A673 (cell line): ENCODE measurements around the gene CDH12. TPM values are rescaled to one million over a fixed set of nuclear protein-coding genes. Genes with fewer than 3 reads are reported as not detected.

ENCODE experiments used
- BruUV-seq: library from RNA; stranded (reverse); fragments of 400-500 nt; replicated peaks from 2 replicates; lab custom pipeline; 2021; lab: Mats Ljungman, UMichigan
- CTCF ChIA-PET: fragments of 300-600 bp; sonication (Branson Sonifier 250); formaldehyde crosslinking; loops from one replicate; lab custom pipeline; 2022; ENCODE audit warnings: antibody characterized with exemption; lab: Charles Lee
- POLR2A ChIA-PET: fragments of 300-600 bp; sonication (Branson Sonifier 250); formaldehyde crosslinking; loops from one replicate; lab custom pipeline; 2022; ENCODE audit warnings: antibody characterized with exemption; ENCODE audit not compliant: low non-redundant PET; lab: Charles Lee
- DNase-seq: peaks from one replicate; pipeline ENCODE4 v3.0.0-alpha.2; 2015; ENCODE audit warnings: low spot score
- H3K27ac ChIP-seq: fragments of 200-600 bp; sonication (generic); 2 replicates; pipeline ENCODE4 v1.5.1; 2016; ENCODE audit warnings: mixed run types, low read depth, mild to moderate bottlenecking, mixed read lengths, antibody characterized with exemption, low read length; ENCODE audit not compliant: poor library complexity, severe bottlenecking
- H3K27me3 ChIP-seq: fragments of 200-600 bp; sonication (generic); replicated peaks from 2 replicates; pipeline ENCODE4 v1.6.1; 2017; ENCODE audit warnings: mixed run types, low read depth, mild to moderate bottlenecking, mixed read lengths, antibody characterized with exemption, low read length; ENCODE audit not compliant: insufficient read depth, poor library complexity
- H3K36me3 ChIP-seq: fragments of 200-600 bp; sonication (generic); 2 replicates; pipeline ENCODE4 v1.6.1; 2016; ENCODE audit warnings: mixed run types, mild to moderate bottlenecking, mixed read lengths, antibody characterized with exemption, low read length; ENCODE audit not compliant: insufficient read depth, poor library complexity, severe bottlenecking
- H3K4me1 ChIP-seq: fragments of 200-600 bp; sonication (generic); 2 replicates; pipeline ENCODE4 v1.6.1; 2017; ENCODE audit warnings: mixed run types, mild to moderate bottlenecking, mixed read lengths, antibody characterized with exemption, low read length; ENCODE audit not compliant: insufficient read depth, poor library complexity, severe bottlenecking
- H3K4me3 ChIP-seq: fragments of 200-600 bp; sonication (generic); 2 replicates; pipeline ENCODE4 v1.5.1; 2016; ENCODE audit warnings: low read depth, mixed run types, mild to moderate bottlenecking, mixed read lengths, low read length; ENCODE audit not compliant: poor library complexity, severe bottlenecking
- H3K9me3 ChIP-seq: fragments of 200-600 bp; sonication (generic); 2 replicates; pipeline ENCODE4 v1.6.1; 2016; ENCODE audit warnings: mixed run types, low read depth, mild to moderate bottlenecking, mixed read lengths, antibody characterized with exemption, low read length; ENCODE audit not compliant: poor library complexity, severe bottlenecking
- EZH2 ChIP-seq: fragments of 200-600 bp; sonication (generic); IDR thresholded peaks from 2 replicates; pipeline ENCODE4 v1.6.1; 2017; ENCODE audit warnings: borderline replicate concordance, low read depth, mild to moderate bottlenecking, mixed read lengths, antibody characterized with exemption, low read length; ENCODE audit not compliant: poor library complexity, severe bottlenecking
- intact Hi-C: fragments of 100-400 bp; cut with micrococcal nuclease; formaldehyde crosslinking; loops from one replicate; pipeline ENCODE4 v1.10.0; 2022; ENCODE audit not compliant: unreplicated experiment
- total RNA-seq: library from RNA; stranded (reverse); gene quantifications from 2 replicates; pipeline ENCODE4 v1.2.3, GENCODE V29; 2021
- TF ChIP-seq, protein P1 (sequence below): fragments of 300-800, 200-600 bp; sonication (generic); conservative IDR thresholded peaks from 2 replicates; pipeline ENCODE4 v1.5.1; 2017; ENCODE audit warnings: low read depth, mild to moderate bottlenecking, antibody characterized with exemption, low read length, moderate library complexity, mixed read lengths

The CDH12 gene
- total RNA-seq, 1 experiment from 2014 or later: 39.5 TPM

GRCh38 chr5:22699319-22699718, 153.8 kb downstream of the CDH12 start:
- ChIA-PET CTCF (no interaction called here), POLR2A (no interaction called here)
- BruUV-seq: no TSS peak
- Histone ChIP-seq H3K36me3 (no peaks in the 10 kb centered on the region), H3K27me3 (no peaks in the 10 kb centered on the region), H3K9me3 (no peaks in the 10 kb centered on the region), H3K4me3 (no peak overlapping the region), H3K27ac (no peak overlapping the region), H3K4me1 (no peaks in the 10 kb centered on the region)
- DNase-seq: peak; percentile 6
- intact Hi-C loops: no loop called here
- TF ChIP-seq EZH2: no peak
- TF ChIP-seq, protein P1, sequence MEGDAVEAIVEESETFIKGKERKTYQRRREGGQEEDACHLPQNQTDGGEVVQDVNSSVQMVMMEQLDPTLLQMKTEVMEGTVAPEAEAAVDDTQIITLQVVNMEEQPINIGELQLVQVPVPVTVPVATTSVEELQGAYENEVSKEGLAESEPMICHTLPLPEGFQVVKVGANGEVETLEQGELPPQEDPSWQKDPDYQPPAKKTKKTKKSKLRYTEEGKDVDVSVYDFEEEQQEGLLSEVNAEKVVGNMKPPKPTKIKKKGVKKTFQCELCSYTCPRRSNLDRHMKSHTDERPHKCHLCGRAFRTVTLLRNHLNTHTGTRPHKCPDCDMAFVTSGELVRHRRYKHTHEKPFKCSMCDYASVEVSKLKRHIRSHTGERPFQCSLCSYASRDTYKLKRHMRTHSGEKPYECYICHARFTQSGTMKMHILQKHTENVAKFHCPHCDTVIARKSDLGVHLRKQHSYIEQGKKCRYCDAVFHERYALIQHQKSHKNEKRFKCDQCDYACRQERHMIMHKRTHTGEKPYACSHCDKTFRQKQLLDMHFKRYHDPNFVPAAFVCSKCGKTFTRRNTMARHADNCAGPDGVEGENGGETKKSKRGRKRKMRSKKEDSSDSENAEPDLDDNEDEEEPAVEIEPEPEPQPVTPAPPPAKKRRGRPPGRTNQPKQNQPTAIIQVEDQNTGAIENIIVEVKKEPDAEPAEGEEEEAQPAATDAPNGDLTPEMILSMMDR: peak; percentile 34

GRCh38 chr5:22693121-22693520, 160.0 kb downstream of the CDH12 start:
- intact Hi-C loops: no loop called here
- ChIA-PET POLR2A (no interaction called here), CTCF (no interaction called here)

GRCh38 chr5:22683050-22683449, 170.1 kb downstream of the CDH12 start:
- no TSS peak for BruUV-seq
- CTCF ChIA-PET: interaction anchor here (0.5 kb wide), 1 partner anchor 32 kb away, joined by 5 read pairs; no protein-coding TSS in a partner anchor
- H3K4me1 ChIP-seq: peaks cover 2% of the 10 kb centered on the region

More at GRCh38 chr5:22693121-22693520, 160.0 kb downstream of the CDH12 start:
- Histone ChIP-seq H3K4me3 (no peak overlapping the region), H3K9me3 (no peaks in the 10 kb centered on the region), H3K36me3 (no peaks in the 10 kb centered on the region), H3K4me1 (no peaks in the 10 kb centered on the region), H3K27ac (no peak overlapping the region), H3K27me3 (no peaks in the 10 kb centered on the region)
- no peak for TF ChIP-seq EZH2
- TF ChIP-seq, protein P1: no peak
- BruUV-seq: no TSS peak
- DNase-seq: no peak

More at GRCh38 chr5:22683050-22683449, 170.1 kb downstream of the CDH12 start:
- intact Hi-C loops: no loop called here
- Histone ChIP-seq H3K9me3 (no peaks in the 10 kb centered on the region), H3K36me3 (no peaks in the 10 kb centered on the region), H3K27ac (no peak overlapping the region), H3K27me3 (no peaks in the 10 kb centered on the region), H3K4me3 (no peak overlapping the region)
- POLR2A ChIA-PET: no interaction called here
- no peak for DNase-seq
- TF ChIP-seq, protein P1: no peak
- TF ChIP-seq EZH2: no peak
